HG03066 (cell line): ENCODE data around the gene NISCH.
"Not testable (repeated sequence)": the region's sequence is repeated elsewhere in the genome, so short reads cannot be mapped to it uniquely, and the experiment has no call there.

Source experiments
- ATAC-seq: cut with Tn5 transposase; IDR thresholded peaks from one replicate; pipeline ENCODE4 v1.9.1; 2021; ENCODE audit warnings: low read depth; ENCODE audit not compliant: unreplicated experiment

The NISCH gene

GRCh38 chr3:52523386-52524257, 68.2 kb downstream of the NISCH start:
- ATAC-seq: no peak

- no peak for ATAC-seq
These were observed 68.9 kb downstream of the NISCH start for GRCh38 chr3:52524258-52524751.

GRCh38 chr3:52524752-52525679, 69.6 kb downstream of the NISCH start:
- ATAC-seq: no peak

- no peak for ATAC-seq
These were observed 70.5 kb downstream of the NISCH start for GRCh38 chr3:52525680-52526561.

GRCh38 chr3:52526671-52527038, 71.3 kb downstream of the NISCH start:
- not testable (repeated sequence) for ATAC-seq

GRCh38 chr3:52527039-52527731, 71.8 kb downstream of the NISCH start:
- no peak for ATAC-seq

GRCh38 chr3:52527732-52528585, 72.6 kb downstream of the NISCH start:
- no peak for ATAC-seq

GRCh38 chr3:52528586-52529375, 73.4 kb downstream of the NISCH start:
- no peak for ATAC-seq

GRCh38 chr3:52529376-52530333, 74.3 kb downstream of the NISCH start:
- no peak for ATAC-seq

- ATAC-seq: no peak
These were observed 75.8 kb downstream of the NISCH start for GRCh38 chr3:52530918-52531826.

- no peak for ATAC-seq
These were observed 76.6 kb downstream of the NISCH start for GRCh38 chr3:52531860-52532516.

GRCh38 chr3:52532517-52532837, 77.1 kb downstream of the NISCH start:
- ATAC-seq: no peak

GRCh38 chr3:52532838-52533622, 77.6 kb downstream of the NISCH start:
- no peak for ATAC-seq

- ATAC-seq: no peak
These were observed 78.3 kb downstream of the NISCH start, which contains the start of gene NT5DC2 for GRCh38 chr3:52533623-52534280. Gene NT5DC2, minus strand, starts transcription at chr3:52533857. Its CDS starts 120 bp downstream, at chr3:52533737.
